PC-9 (cell line): ENCODE results near the gene DIPK2A.

ENCODE experiments used
- EZH2 ChIP-seq: fragments of 200-600 bp; sonication (generic); IDR thresholded peaks from 2 replicates; pipeline ENCODE4 v1.8.0; 2017; ENCODE audit warnings: antibody characterized with exemption, low read depth
- TF ChIP-seq, protein P1 (sequence below): fragments of 200-600 bp; sonication (generic); conservative IDR thresholded peaks from 2 replicates; pipeline ENCODE4 v1.6.1; 2017; ENCODE audit warnings: mixed run types, antibody characterized with exemption, mild to moderate bottlenecking, moderate library complexity

DNA sequence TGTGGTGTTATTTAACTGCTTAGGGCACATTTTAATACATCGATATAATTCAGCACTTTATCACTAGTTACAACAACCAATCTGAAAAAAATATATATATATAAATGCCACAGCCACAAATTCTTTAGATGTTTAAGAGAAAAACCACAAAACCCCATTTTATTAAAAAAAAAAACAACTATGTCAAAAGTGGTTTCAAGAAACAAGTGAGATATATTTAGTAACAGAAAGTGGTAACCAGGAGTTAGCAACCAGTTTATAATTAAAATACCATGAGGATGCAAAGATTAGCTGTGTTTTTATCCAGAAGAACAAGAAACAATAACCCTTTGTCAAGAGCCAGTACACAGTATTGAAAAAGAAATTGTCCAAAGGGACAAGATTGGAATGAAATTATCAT lies 14.8 kb upstream of the DIPK2A start:
- TF ChIP-seq, protein P1, sequence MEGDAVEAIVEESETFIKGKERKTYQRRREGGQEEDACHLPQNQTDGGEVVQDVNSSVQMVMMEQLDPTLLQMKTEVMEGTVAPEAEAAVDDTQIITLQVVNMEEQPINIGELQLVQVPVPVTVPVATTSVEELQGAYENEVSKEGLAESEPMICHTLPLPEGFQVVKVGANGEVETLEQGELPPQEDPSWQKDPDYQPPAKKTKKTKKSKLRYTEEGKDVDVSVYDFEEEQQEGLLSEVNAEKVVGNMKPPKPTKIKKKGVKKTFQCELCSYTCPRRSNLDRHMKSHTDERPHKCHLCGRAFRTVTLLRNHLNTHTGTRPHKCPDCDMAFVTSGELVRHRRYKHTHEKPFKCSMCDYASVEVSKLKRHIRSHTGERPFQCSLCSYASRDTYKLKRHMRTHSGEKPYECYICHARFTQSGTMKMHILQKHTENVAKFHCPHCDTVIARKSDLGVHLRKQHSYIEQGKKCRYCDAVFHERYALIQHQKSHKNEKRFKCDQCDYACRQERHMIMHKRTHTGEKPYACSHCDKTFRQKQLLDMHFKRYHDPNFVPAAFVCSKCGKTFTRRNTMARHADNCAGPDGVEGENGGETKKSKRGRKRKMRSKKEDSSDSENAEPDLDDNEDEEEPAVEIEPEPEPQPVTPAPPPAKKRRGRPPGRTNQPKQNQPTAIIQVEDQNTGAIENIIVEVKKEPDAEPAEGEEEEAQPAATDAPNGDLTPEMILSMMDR = no peak
- TF ChIP-seq EZH2 = no peak
